ENCODE results near the gene SRPX.

Gene SRPX

GRCh38 chrX:38233891-38234667 is 13.4 kb upstream of the SRPX start:
- Histone ChIP-seq H3K4me1 (ENCODE audit: control insufficient read depth in 1 of 2, insufficient read depth in 2 of 2, low read length in 2 of 2) (no peaks in the 10 kb centered on the region), H3K27ac (ENCODE audit: low read depth, low read length) (no peak overlapping the region)

GRCh38 chrX:38232079-38232686 is 11.5 kb upstream of the SRPX start:
- Histone ChIP-seq H3K27me3 (ENCODE audit: control insufficient read depth in 1 of 2, insufficient read depth in 2 of 2, low read length in 2 of 2) (no peaks in the 10 kb centered on the region), H3K9ac (ENCODE audit: low read depth in 1 of 2, low read length in 2 of 2) (no peak overlapping the region), H3K36me3 (ENCODE audit: control insufficient read depth in 1 of 2, insufficient read depth in 2 of 2, low read length in 2 of 2) (no peaks in the 10 kb centered on the region), H3K4me3 (ENCODE audit: low read depth in 1 of 2, low read length in 2 of 2) (no peak overlapping the region), H3K9me3 (ENCODE audit: control insufficient read depth in 1 of 2, low read length in 2 of 2) (no peaks in the 10 kb centered on the region), H3K4me1 (ENCODE audit: control insufficient read depth in 1 of 2, insufficient read depth in 2 of 2, low read length in 2 of 2) (no peaks in the 10 kb centered on the region), H3K27ac (ENCODE audit: low read depth, low read length) (no peak overlapping the region)

More at GRCh38 chrX:38233891-38234667, 13.4 kb upstream of the SRPX start:
- Histone ChIP-seq H3K36me3 (ENCODE audit: control insufficient read depth in 1 of 2, insufficient read depth in 2 of 2, low read length in 2 of 2) (no peaks in the 10 kb centered on the region), H3K4me3 (ENCODE audit: low read depth in 1 of 2, low read length in 2 of 2) (no peak overlapping the region), H3K27me3 (ENCODE audit: control insufficient read depth in 1 of 2, insufficient read depth in 2 of 2, low read length in 2 of 2) (no peaks in the 10 kb centered on the region), H3K9me3 (ENCODE audit: control insufficient read depth in 1 of 2, low read length in 2 of 2) (no peaks in the 10 kb centered on the region), H3K9ac (ENCODE audit: low read depth in 1 of 2, low read length in 2 of 2) (no peak overlapping the region)

- Histone ChIP-seq H3K9me3 (ENCODE audit: control insufficient read depth in 1 of 2, low read length in 2 of 2) (no peaks in the 10 kb centered on the region), H3K27me3 (ENCODE audit: control insufficient read depth in 1 of 2, insufficient read depth in 2 of 2, low read length in 2 of 2) (no peaks in the 10 kb centered on the region), H3K4me3 (ENCODE audit: low read depth in 1 of 2, low read length in 2 of 2) (no peak overlapping the region), H3K27ac (ENCODE audit: low read depth, low read length) (no peak overlapping the region), H3K36me3 (ENCODE audit: control insufficient read depth in 1 of 2, insufficient read depth in 2 of 2, low read length in 2 of 2) (no peaks in the 10 kb centered on the region), H3K9ac (ENCODE audit: low read depth in 1 of 2, low read length in 2 of 2) (no peak overlapping the region), H3K4me1 (ENCODE audit: control insufficient read depth in 1 of 2, insufficient read depth in 2 of 2, low read length in 2 of 2) (no peaks in the 10 kb centered on the region)
These were observed 4.4 kb upstream of the SRPX start for GRCh38 chrX:38225093-38225492.

GRCh38 chrX:38224160-38224559 is 3.5 kb upstream of the SRPX start:
- Histone ChIP-seq H3K4me1 (ENCODE audit: control insufficient read depth in 1 of 2, insufficient read depth in 2 of 2, low read length in 2 of 2) (no peaks in the 10 kb centered on the region), H3K9me3 (ENCODE audit: control insufficient read depth in 1 of 2, low read length in 2 of 2) (no peaks in the 10 kb centered on the region), H3K4me3 (ENCODE audit: low read depth in 1 of 2, low read length in 2 of 2) (no peak overlapping the region), H3K27ac (ENCODE audit: low read depth, low read length) (no peak overlapping the region), H3K27me3 (ENCODE audit: control insufficient read depth in 1 of 2, insufficient read depth in 2 of 2, low read length in 2 of 2) (no peaks in the 10 kb centered on the region), H3K9ac (ENCODE audit: low read depth in 1 of 2, low read length in 2 of 2) (no peak overlapping the region), H3K36me3 (ENCODE audit: control insufficient read depth in 1 of 2, insufficient read depth in 2 of 2, low read length in 2 of 2) (no peaks in the 10 kb centered on the region)

GRCh38 chrX:38221391-38221929 is 789 bp upstream of the SRPX start:
- Histone ChIP-seq H3K36me3 (ENCODE audit: control insufficient read depth in 1 of 2, insufficient read depth in 2 of 2, low read length in 2 of 2) (no peaks in the 10 kb centered on the region), H3K9ac (ENCODE audit: low read depth in 1 of 2, low read length in 2 of 2) (no peak overlapping the region), H3K27ac (ENCODE audit: low read depth, low read length) (no peak overlapping the region), H3K4me1 (ENCODE audit: control insufficient read depth in 1 of 2, insufficient read depth in 2 of 2, low read length in 2 of 2) (no peaks in the 10 kb centered on the region), H3K4me3 (ENCODE audit: low read depth in 1 of 2, low read length in 2 of 2) (peak overlapping the region in 1 of 2 donors; percentile 50), H3K27me3 (ENCODE audit: control insufficient read depth in 1 of 2, insufficient read depth in 2 of 2, low read length in 2 of 2) (peaks cover 0 to 4% of the 10 kb centered on the region in 2 donors), H3K9me3 (ENCODE audit: control insufficient read depth in 1 of 2, low read length in 2 of 2) (no peaks in the 10 kb centered on the region)

- H3K9me3 ChIP-seq (ENCODE audit: control insufficient read depth in 1 of 2, low read length in 2 of 2): no peaks in the 10 kb centered on the region
- no peaks in the 10 kb centered on the region for H3K36me3 ChIP-seq (ENCODE audit: control insufficient read depth in 1 of 2, insufficient read depth in 2 of 2, low read length in 2 of 2)
- H3K27me3 ChIP-seq (ENCODE audit: control insufficient read depth in 1 of 2, insufficient read depth in 2 of 2, low read length in 2 of 2): peaks cover 0 to 4% of the 10 kb centered on the region in 2 donors
- no peak overlapping the region for H3K9ac ChIP-seq (ENCODE audit: low read depth in 1 of 2, low read length in 2 of 2)
- no peaks in the 10 kb centered on the region for H3K4me1 ChIP-seq (ENCODE audit: control insufficient read depth in 1 of 2, insufficient read depth in 2 of 2, low read length in 2 of 2)
- H3K4me3 ChIP-seq (ENCODE audit: low read depth in 1 of 2, low read length in 2 of 2): peak overlapping the region; percentile 50 to 61
- H3K27ac ChIP-seq (ENCODE audit: low read depth, low read length): no peak overlapping the region
These were observed 652 bp downstream of the SRPX start for GRCh38 chrX:38220024-38220414.

- Histone ChIP-seq H3K9me3 (ENCODE audit: control insufficient read depth in 1 of 2, low read length in 2 of 2) (no peaks in the 10 kb centered on the region), H3K4me1 (ENCODE audit: control insufficient read depth in 1 of 2, insufficient read depth in 2 of 2, low read length in 2 of 2) (no peaks in the 10 kb centered on the region), H3K4me3 (ENCODE audit: low read depth in 1 of 2, low read length in 2 of 2) (no peak overlapping the region), H3K27ac (ENCODE audit: low read depth, low read length) (no peak overlapping the region), H3K27me3 (ENCODE audit: control insufficient read depth in 1 of 2, insufficient read depth in 2 of 2, low read length in 2 of 2) (peaks cover 0 to 4% of the 10 kb centered on the region in 2 donors), H3K9ac (ENCODE audit: low read depth in 1 of 2, low read length in 2 of 2) (no peak overlapping the region), H3K36me3 (ENCODE audit: control insufficient read depth in 1 of 2, insufficient read depth in 2 of 2, low read length in 2 of 2) (no peaks in the 10 kb centered on the region)
These were observed 4.0 kb downstream of the SRPX start for GRCh38 chrX:38216642-38217041.

GRCh38 chrX:38214551-38215531 is 5.8 kb downstream of the SRPX start:
- Histone ChIP-seq H3K9me3 (ENCODE audit: control insufficient read depth in 1 of 2, low read length in 2 of 2) (no peaks in the 10 kb centered on the region), H3K9ac (ENCODE audit: low read depth in 1 of 2, low read length in 2 of 2) (no peak overlapping the region), H3K27me3 (ENCODE audit: control insufficient read depth in 1 of 2, insufficient read depth in 2 of 2, low read length in 2 of 2) (peaks cover 0 to 4% of the 10 kb centered on the region in 2 donors), H3K4me3 (ENCODE audit: low read depth in 1 of 2, low read length in 2 of 2) (no peak overlapping the region), H3K36me3 (ENCODE audit: control insufficient read depth in 1 of 2, insufficient read depth in 2 of 2, low read length in 2 of 2) (no peaks in the 10 kb centered on the region), H3K4me1 (ENCODE audit: control insufficient read depth in 1 of 2, insufficient read depth in 2 of 2, low read length in 2 of 2) (no peaks in the 10 kb centered on the region), H3K27ac (ENCODE audit: low read depth, low read length) (no peak overlapping the region)

GRCh38 chrX:38214044-38214443 is 6.6 kb downstream of the SRPX start:
- Histone ChIP-seq H3K4me3 (ENCODE audit: low read depth in 1 of 2, low read length in 2 of 2) (no peak overlapping the region), H3K9me3 (ENCODE audit: control insufficient read depth in 1 of 2, low read length in 2 of 2) (no peaks in the 10 kb centered on the region), H3K36me3 (ENCODE audit: control insufficient read depth in 1 of 2, insufficient read depth in 2 of 2, low read length in 2 of 2) (no peaks in the 10 kb centered on the region), H3K9ac (ENCODE audit: low read depth in 1 of 2, low read length in 2 of 2) (no peak overlapping the region), H3K27me3 (ENCODE audit: control insufficient read depth in 1 of 2, insufficient read depth in 2 of 2, low read length in 2 of 2) (peaks cover 0 to 4% of the 10 kb centered on the region in 2 donors), H3K4me1 (ENCODE audit: control insufficient read depth in 1 of 2, insufficient read depth in 2 of 2, low read length in 2 of 2) (no peaks in the 10 kb centered on the region), H3K27ac (ENCODE audit: low read depth, low read length) (no peak overlapping the region)

All from duodenal mucosa (tissue), 2 donors.